HG02938 (cell line): Measurements from ENCODE around the gene NAT8L.

Source experiments
- ATAC-seq: cut with Tn5 transposase; IDR thresholded peaks from one replicate; pipeline ENCODE4 v1.9.1; 2021; ENCODE audit warnings: mild to moderate bottlenecking, moderate library complexity; ENCODE audit not compliant: unreplicated experiment

NAT8L gene

GRCh38 chr4:2044542-2045517 lies 14.3 kb upstream of the NAT8L start:
- ATAC-seq: no peak

GRCh38 chr4:2045518-2045951 lies 13.6 kb upstream of the NAT8L start:
- no peak for ATAC-seq

DNA sequence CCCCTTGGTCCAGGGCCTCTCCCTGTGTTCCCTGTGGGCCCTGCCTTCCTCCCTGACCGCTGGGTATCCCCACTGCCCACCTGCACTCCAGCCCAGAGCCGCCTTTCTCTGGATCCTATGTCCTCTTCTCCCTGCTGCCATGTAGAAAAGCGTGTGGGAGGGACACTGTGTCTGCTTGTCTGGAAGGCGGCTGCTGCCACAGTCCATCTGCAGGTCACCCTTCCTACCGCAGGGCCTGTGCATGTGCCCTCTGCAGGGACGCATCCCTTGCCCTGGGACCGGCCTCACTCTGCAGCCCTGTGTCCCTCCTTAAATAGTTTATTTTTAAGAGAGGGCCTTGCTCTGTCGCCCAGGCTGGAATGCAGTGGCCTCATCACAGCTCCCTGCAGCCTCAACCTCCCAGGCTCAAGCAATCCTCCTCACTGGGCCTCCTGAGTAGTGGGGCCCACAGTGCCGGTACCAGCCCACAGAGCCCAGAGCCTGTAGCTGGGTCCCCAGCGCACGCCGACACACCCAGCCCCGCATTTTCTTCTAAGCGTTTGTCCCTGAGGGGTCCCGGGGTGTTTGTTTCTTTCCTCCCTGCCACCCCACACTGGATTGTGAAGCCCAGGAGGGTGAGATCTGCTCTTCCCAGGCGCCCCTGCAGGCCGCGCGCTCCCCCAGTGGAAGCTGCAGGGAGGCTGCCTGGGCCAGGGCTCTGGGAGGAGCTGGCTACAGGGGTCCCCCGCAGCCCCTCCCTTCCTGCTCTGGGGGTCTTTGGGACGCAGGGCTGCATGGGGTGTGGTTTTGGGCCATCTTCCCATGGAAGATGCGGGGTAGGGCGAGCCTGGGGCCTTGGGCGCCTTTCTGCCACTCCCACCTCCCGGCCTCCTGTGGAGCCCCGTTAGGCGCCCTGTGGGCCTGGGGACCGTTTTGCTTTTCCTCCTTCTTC lies 12.8 kb upstream of the NAT8L start:
- ATAC-seq: no peak

- no peak for ATAC-seq
Observed at GRCh38 chr4:2047031-2047660, 12.0 kb upstream of the NAT8L start.

GRCh38 chr4:2047781-2048581 lies 11.1 kb upstream of the NAT8L start:
- ATAC-seq: no peak

GRCh38 chr4:2048831-2049230 lies 10.3 kb upstream of the NAT8L start:
- no peak for ATAC-seq

- ATAC-seq: no peak
Observed at GRCh38 chr4:2049381-2049780, 9.7 kb upstream of the NAT8L start.

DNA sequence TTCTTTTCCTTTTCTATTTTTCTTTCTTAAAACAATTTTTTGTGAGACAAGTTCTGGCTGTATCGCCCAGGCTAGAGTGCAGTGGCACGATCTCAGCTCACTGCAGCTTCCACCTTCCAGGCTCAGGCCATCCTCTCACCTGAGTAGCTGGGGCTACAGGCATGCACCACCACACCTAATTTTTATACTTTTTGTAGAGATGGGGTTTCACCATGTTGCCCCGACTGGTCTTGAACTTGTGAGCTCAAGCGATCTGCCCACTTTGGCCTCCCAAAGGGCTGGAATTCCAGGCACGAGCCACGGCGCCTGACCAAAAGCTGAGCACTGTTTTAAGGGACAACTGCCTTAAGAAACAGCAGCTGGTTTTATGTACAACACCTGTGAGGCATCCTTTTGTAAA lies 9.3 kb upstream of the NAT8L start:
- ATAC-seq: no peak

DNA sequence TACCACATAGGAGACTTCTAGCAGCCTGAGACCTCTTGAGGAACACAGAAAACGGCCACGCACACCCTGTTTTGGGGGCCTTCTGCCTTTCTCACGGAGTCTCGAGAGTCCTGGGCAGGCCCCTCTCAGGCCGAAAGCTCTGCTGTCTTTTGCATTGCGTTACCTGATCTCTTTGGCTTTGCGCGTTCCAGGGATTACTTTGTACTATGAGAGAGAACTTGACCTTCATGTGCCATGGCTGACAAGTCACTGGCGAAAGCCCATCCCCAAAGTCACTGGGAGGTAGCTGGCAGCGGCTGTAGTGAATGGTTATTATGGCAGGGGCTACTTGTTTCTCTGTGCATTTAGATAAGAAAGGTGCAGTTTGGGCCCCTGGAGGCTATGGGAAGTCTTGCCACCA lies 8.0 kb upstream of the NAT8L start:
- ATAC-seq: no peak

DNA sequence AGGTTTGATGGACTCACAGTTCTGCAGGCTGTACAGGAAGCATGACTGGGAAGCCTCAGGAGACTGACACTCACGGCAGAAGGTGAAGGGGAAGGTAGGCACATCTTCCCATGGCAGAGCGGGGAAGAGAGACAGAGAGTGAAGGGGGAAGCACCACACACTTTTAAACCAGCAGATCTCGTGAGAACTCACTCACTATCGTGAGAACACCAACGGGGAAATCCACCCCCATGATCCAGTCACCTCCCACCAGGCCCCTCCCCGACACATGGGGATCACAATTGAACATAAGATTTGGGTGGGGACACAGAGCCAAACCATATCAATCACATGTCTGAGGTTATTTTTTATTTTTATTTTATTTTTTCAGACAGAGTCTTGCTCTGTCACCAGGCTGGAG lies 4.9 kb upstream of the NAT8L start:
- ATAC-seq: no peak

DNA sequence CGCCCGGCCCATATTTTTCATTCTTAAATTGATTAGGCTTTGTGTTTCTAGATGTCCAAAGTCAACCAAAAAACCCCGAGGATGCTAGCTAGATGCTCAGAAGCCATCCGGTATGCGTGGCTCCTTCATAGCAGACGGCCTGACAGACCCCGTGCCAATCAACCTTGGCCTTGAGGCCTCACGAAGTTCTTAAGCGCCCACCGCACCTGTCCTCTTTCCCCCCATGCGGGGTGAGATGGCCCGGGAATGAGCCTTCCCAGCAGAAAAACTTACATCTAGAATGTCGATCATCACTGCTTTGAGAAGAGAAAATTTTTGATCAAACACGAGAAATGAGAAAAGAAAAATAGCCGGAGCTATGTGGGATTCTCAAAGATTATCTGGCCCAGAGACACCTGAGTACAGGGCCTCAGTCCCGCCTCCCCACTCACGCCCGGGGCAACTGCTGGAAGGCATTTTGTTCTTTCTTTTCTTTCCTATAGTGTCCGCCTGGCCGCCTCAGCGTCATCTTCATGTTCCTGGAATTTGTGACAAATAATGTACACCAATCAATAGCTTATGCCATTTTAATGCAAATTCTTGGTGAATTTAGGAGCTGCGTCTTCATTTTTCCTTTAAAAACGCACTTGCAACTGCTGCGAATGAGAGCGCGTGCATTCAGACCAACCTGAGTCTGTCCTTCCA lies 1.6 kb upstream of the NAT8L start:
- no peak for ATAC-seq

DNA sequence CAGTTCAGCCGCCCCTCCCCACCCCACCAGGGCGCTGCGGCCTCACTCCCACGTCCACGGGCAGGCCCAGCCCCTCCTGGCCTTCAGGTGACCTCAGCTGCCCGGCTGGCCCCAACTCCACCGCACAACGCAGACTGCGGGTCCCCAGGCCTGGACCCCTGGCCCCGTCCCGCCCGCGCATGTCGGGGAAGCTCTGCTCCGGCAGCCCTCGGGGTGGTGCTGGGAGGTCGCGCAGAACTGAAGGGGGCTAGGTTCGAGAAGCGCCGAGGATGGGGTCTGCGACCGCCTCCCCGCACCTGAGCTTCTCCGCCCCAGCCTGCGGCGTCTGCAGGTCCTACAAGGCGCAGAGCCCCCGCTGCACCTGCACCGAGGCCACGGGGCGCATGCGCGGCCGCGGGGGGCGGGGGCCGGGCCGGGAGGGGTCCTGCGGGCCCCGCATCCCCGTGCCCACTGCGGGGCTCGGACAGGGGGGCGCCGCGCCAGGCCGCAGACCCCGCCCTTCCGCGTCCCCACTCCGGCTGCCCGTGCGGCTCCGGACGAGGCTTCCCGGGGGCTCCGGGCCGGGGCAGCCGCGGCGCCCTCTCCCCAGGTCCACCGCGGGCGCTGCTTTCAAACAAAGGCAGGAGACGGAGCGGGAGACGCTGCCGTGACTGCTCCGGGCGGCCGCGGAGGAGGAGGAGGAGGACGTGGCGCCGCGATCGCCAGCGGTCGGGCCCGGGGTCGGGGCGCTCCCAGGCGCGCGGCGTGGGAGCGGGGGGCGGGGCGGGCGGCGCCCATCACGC lies 672 bp upstream of the NAT8L start:
- ATAC-seq: no peak

DNA sequence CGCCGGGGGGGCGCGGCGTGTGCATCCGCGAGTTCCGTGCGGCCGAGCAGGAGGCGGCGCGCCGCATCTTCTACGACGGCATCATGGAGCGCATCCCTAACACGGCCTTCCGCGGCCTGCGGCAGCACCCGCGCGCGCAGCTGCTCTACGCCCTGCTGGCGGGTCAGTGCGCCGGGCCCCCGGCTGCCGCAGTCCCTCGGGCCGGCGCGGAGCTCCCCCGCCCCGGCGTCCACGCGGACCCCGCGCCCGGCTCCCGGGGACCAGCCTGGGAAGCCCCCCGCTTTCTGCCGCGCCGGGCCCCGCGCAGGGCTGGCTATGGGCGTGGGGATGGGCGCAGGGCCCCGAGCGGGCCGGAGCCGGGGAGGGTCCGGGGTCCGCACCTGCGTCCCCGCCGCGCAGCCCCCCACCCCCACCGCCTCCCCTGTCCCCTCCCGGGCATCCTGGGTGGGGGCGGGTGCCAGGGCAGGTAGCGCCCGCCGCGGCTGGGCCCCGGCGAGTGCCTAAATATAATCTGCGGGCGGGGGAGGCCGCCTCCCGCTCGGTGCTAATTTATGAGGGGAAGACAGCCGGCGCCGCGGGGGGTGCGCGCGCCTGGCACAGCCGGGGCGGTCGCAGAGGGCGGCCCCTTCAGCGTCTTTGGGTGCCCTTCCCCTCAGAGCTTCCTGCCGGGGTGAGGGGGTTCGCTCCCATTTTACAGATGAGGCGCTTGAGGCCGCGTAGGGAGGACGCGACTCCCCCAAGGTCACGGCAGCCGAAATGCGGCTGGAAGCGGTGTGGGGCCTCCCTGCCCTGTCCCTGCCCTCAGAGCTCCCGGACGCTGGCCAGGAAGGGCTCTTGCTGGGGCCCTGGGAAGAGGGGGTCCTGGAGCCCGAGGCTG lies 837 bp downstream of the NAT8L start:
- ATAC-seq: no peak

DNA sequence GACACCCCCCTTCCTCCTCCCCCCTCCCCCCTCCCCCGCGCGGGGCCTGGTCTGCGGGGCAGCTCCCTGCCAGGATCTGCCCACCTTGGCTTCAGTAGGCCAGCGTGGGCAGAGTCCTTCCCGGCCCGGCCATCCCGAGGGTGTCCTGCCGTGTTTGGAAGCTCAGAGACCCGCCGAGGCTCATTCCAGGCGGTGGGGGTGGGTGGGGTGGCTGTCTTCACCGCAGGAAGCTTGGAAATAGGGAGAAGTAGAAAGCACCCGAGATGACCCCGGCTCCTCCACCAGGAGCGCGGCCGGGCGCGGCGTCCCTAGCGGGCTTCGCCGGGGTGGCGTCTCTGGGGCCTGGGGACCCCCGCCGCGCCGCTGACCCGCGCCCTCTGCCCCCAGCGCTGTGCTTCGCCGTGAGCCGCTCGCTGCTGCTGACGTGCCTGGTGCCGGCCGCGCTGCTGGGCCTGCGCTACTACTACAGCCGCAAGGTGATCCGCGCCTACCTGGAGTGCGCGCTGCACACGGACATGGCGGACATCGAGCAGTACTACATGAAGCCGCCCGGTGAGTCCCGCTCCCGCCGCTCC lies 1.6 kb downstream of the NAT8L start:
- ATAC-seq: no peak

- no peak for ATAC-seq
Observed at GRCh38 chr4:2061186-2062131, 2.3 kb downstream of the NAT8L start.

DNA sequence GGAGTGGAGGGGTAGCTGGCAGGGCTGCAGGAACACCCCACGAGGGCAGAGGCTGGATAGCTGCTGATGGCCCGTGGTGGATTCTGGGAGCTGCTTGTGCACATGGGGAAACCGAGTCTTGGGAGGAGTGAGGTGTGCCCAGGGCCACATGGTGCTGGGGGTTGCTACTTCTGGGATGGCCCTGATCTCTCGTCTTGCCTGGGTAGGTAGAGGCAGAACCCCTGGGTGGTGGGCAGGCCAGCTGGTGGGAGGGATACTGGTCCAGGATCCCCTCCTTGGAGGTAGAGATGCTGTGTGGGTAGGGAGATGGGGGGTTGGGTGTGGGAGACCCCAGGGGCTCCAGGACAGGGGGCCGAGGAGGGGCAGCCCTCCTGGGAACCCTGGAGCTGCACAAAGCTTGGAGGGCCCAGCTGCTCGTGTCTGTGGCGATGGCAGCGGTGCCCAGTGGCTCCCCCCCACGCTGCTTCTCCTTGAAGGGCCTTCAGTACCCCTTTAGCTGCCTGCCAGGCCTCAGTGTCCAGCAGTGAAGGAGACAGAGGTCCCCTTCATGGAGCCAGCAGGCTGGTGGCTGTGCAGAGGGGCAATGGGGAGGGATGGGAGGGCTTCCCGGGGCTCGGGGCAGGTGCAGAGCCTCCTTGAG lies 3.2 kb downstream of the NAT8L start:
- ATAC-seq: no peak
